NCI-H510A treated with DMSO at 0.1 percent for 48 hours (cell line): Measurements from ENCODE around the gene EFEMP2.

Experiments
- DNase-seq: peaks from one replicate; lab custom pipeline; 2025; lab: John Stamatoyannopoulos, UW

Gene EFEMP2

GRCh38 chr11:65884716-65885092 lies 12.1 kb upstream of the EFEMP2 start:
- peak; percentile 53 for DNase-seq

- DNase-seq = no peak
These were observed 11.5 kb upstream of the EFEMP2 start for GRCh38 chr11:65883786-65884715.

- no peak for DNase-seq
These were observed 10.6 kb upstream of the EFEMP2 start for GRCh38 chr11:65883058-65883761.

GRCh38 chr11:65882120-65883057 lies 9.8 kb upstream of the EFEMP2 start:
- no peak for DNase-seq

- no peak for DNase-seq
These were observed 8.3 kb upstream of the EFEMP2 start for GRCh38 chr11:65880844-65881421.

GRCh38 chr11:65880027-65880426 lies 7.4 kb upstream of the EFEMP2 start:
- no peak for DNase-seq

GRCh38 chr11:65879617-65880016 lies 7.0 kb upstream of the EFEMP2 start, which contains the start of gene CTSW:
Gene CTSW (plus strand): TSS chr11:65879837. CDS start chr11:65879855, 18 bp downstream.
- no peak for DNase-seq

- peak; percentile 87 for DNase-seq
These were observed 937 bp upstream of the EFEMP2 start for GRCh38 chr11:65873318-65874156.

GRCh38 chr11:65871811-65872548 lies 620 bp downstream of the EFEMP2 start:
- no peak for DNase-seq

- peak; percentile 25 for DNase-seq
These were observed 1.6 kb downstream of the EFEMP2 start for GRCh38 chr11:65870706-65871681.

- no peak for DNase-seq
These were observed 2.3 kb downstream of the EFEMP2 start for GRCh38 chr11:65870307-65870658.

GRCh38 chr11:65869643-65870306 lies 2.8 kb downstream of the EFEMP2 start:
- no peak for DNase-seq

- no peak for DNase-seq
These were observed 3.7 kb downstream of the EFEMP2 start for GRCh38 chr11:65868907-65869306.

GRCh38 chr11:65868076-65868667 lies 4.4 kb downstream of the EFEMP2 start:
- no peak for DNase-seq

GRCh38 chr11:65867284-65868071 lies 5.1 kb downstream of the EFEMP2 start:
- no peak for DNase-seq

- no peak for DNase-seq
These were observed 5.9 kb downstream of the EFEMP2 start for GRCh38 chr11:65866509-65867283.
